H1 (cell line): Measurements from ENCODE around the gene ZFPL1. TPM values are rescaled to one million over a fixed set of nuclear protein-coding genes. Genes with fewer than 3 reads are reported as not detected.

Source experiments
- ATF2 ChIP-seq: IDR thresholded peaks from 2 replicates; pipeline ENCODE4 v1.6.1; 2012; ENCODE audit warnings: low read length, inconsistent platforms
- BRCA1 ChIP-seq: IDR thresholded peaks from 2 replicates; pipeline ENCODE4 v1.6.1; 2012; ENCODE audit warnings: low read depth, low read length, improper control_type of control experiment
- HDAC2 ChIP-seq, 2 experiments: fragments of 300-600 bp in 1 of 2; sonication (generic) in 1 of 2; IDR thresholded peaks; 2 replicates each; pipeline ENCODE4 v1.6.1; 2011 to 2012; ENCODE audit warnings: low read depth in 2 of 2, low read length in 2 of 2, mild to moderate bottlenecking in 2 of 2, moderate library complexity in 2 of 2, borderline replicate concordance in 1 of 2, inconsistent platforms in 1 of 2
- MAFK ChIP-seq: IDR thresholded peaks from 2 replicates; pipeline ENCODE4 v1.6.1; 2012; ENCODE audit warnings: low read depth, mild to moderate bottlenecking, improper control_type of control experiment, low read length
- PHF8 ChIP-seq: fragments of 200-600 bp; sonication (generic); conservative IDR thresholded peaks from 2 replicates; pipeline ENCODE4 v1.7.1; 2012; ENCODE audit warnings: low read depth, mild to moderate bottlenecking, inconsistent platforms, low read length, moderate library complexity
- RBBP5 ChIP-seq: IDR thresholded peaks from 2 replicates; pipeline ENCODE4 v1.7.1; 2012; ENCODE audit warnings: low read depth, mild to moderate bottlenecking, inconsistent platforms, low read length, moderate library complexity, borderline replicate concordance
- TCF12 ChIP-seq: IDR thresholded peaks from 2 replicates; pipeline ENCODE4 v1.6.1; 2011; ENCODE audit warnings: low read depth, mild to moderate bottlenecking, low read length
- polyA plus RNA-seq, 7 experiments: library from polyadenylated mRNA; depleted of rRNA in 3 of 7; stranded (reverse) in 5 of 7; unstranded in 2 of 7; fragments of >200 nt in 5 of 7; fragments of 200-250 nt in 2 of 7; gene quantifications; 1 replicate in 5 of 7; 2 replicates in 1 of 7; 4 replicates in 1 of 7; pipeline versions ENCODE4 v1.2.1 to v1.2.3, GENCODE V29; 2011 to 2013; ENCODE audit warnings: missing spikeins in 2 of 7, mixed read lengths in 2 of 7
- total RNA-seq: library from RNA; stranded (reverse); fragmentation: NEBNext Ultra II Directional; extraction: Animal tissue kit (Norgen Biotek cat#: 25700); gene quantifications from 2 replicates; pipeline ENCODE4 v1.2.1, GENCODE V29; 2021

The ZFPL1 gene
- total and polyA plus RNA-seq, 2 of the 8 experiments (the other 6 are each of a cell fraction or from before 2014, with no cell fraction given) = 21.5 to 76.8 TPM

GRCh38 chr11:65134240-65134951 lies 50.4 kb downstream of the ZFPL1 start, which contains the start of gene SYVN1 (continued):
- 0 out of 2 replicates have a peak, but pooled peaks have one; percentile 27 for TF ChIP-seq ATF2
- TF ChIP-seq BRCA1 = peak; percentile 29; the same call in 1 of the 2 replicates
- TF ChIP-seq RBBP5 = peak; percentile 71
- TF ChIP-seq PHF8 = peak; percentile 87
- no peak for TF ChIP-seq MAFK
- peak in 1 of 2 experiments; percentile 92; a peak in 1 of 4 replicates for TF ChIP-seq HDAC2 (IDR thresholded peaks at IDR 0.05; ENCODE audit: borderline replicate concordance in 1 of 2, low read depth in 2 of 2, low read length in 2 of 2)
- TF ChIP-seq TCF12 = 0 out of 2 replicates have a peak, but pooled peaks have one; percentile 1
